Stimulated activated CD4-positive, alpha-beta T cell treated with anti-CD3 and anti-CD28 coated beads, Interleukin-4, amount 100 ng/mL, for 24 hours (primary cell): Measurements from ENCODE around the gene BOLA1.
A peak's percentile ranks its signal among the peaks of the same experiment; 100 is the strongest.
"Not testable (repeated sequence)": the region's sequence is repeated elsewhere in the genome, so short reads cannot be mapped to it uniquely, and the experiment has no call there.

Source experiments
- DNase-seq: peaks from one replicate; pipeline ENCODE4 v3.0.0-alpha.2; 2020

Gene BOLA1

GRCh38 chr1:149899460-149900284 lies at the start of gene BOLA1:
Gene BOLA1 (plus strand): TSS chr1:149899568. CDS start chr1:149900060, 492 bp downstream.
- DNase-seq: peak; percentile 86

- peak; percentile 8 for DNase-seq
Observed at GRCh38 chr1:149849947-149850360, 49.4 kb upstream of the BOLA1 start.

GRCh38 chr1:149850732-149851345 lies 48.5 kb upstream of the BOLA1 start:
- not testable (repeated sequence) for DNase-seq

GRCh38 chr1:149851585-149852213 lies 47.7 kb upstream of the BOLA1 start:
- not testable (repeated sequence) for DNase-seq

- DNase-seq: not testable (repeated sequence)
Observed at GRCh38 chr1:149852263-149852662, 47.1 kb upstream of the BOLA1 start.

GRCh38 chr1:149860271-149860670 lies 39.1 kb upstream of the BOLA1 start:
- DNase-seq: not testable (repeated sequence)

- not testable (repeated sequence) for DNase-seq
Observed at GRCh38 chr1:149860684-149861496, 38.5 kb upstream of the BOLA1 start.

- not testable (repeated sequence) for DNase-seq
Observed at GRCh38 chr1:149861497-149862054, 37.8 kb upstream of the BOLA1 start.

GRCh38 chr1:149866887-149867286 lies 32.5 kb upstream of the BOLA1 start:
- DNase-seq: not testable (repeated sequence)

GRCh38 chr1:149873060-149873459 lies 26.3 kb upstream of the BOLA1 start:
- DNase-seq: not testable (repeated sequence)

GRCh38 chr1:149877211-149877946 lies 22.0 kb upstream of the BOLA1 start:
- DNase-seq: peak; percentile 1

- DNase-seq: no peak
Observed at GRCh38 chr1:149879556-149879955, 19.8 kb upstream of the BOLA1 start.

- DNase-seq: no peak
Observed at GRCh38 chr1:149881876-149882275, 17.5 kb upstream of the BOLA1 start.

GRCh38 chr1:149883598-149884247 lies 15.6 kb upstream of the BOLA1 start:
- DNase-seq: no peak

- DNase-seq: no peak
Observed at GRCh38 chr1:149884433-149885338, 14.7 kb upstream of the BOLA1 start.

- DNase-seq: peak; percentile 59
Observed at GRCh38 chr1:149885339-149886120, 13.8 kb upstream of the BOLA1 start.

- not testable (repeated sequence) for DNase-seq
Observed at GRCh38 chr1:149886121-149886395, 13.3 kb upstream of the BOLA1 start.

- DNase-seq: peak; percentile 88
Observed at GRCh38 chr1:149886396-149887195, 12.8 kb upstream of the BOLA1 start.

- not testable (repeated sequence) for DNase-seq
Observed at GRCh38 chr1:149887196-149887455, 12.2 kb upstream of the BOLA1 start.
